Measurements from ENCODE around the gene ZFPM1.

GRCh38 chr16:88436796-88437195 lies 16.3 kb upstream of the ZFPM1 start:
- TF ChIP-seq CTCF (IDR thresholded peaks at IDR 0.05) (no peak), POLR2A (IDR thresholded peaks at IDR 0.05) (no peak)

All from body of pancreas (tissue), 4 donors.